ENCODE measurements around the gene PINLYP.

The PINLYP gene

DNA sequence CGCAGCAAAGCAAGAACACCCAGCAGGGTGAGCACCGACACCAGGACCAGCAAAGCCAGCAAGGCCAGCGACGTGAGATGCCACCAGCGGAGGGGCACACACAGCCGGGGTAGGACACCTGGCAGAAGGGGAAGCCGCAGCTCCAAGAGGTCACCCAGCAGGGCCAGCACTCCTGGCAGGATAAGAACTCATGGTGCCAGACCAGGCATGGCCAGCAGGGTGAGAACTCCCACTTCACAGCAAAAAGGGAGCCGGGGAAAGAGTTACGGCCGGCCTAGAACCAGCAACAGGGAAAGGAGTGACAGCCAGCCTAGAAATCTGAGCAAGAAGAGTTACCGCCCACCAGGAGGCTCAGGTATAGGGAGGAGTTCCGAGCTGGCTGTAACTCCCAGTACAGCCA, 36.8 kb downstream of the PINLYP start:
- Histone ChIP-seq H3K9ac (ENCODE audit: low read length) (no peak overlapping the region), H3K4me1 (ENCODE audit: control insufficient read depth, insufficient read depth, low read length) (no peaks in the 10 kb centered on the region), H3K36me3 (ENCODE audit: control insufficient read depth, insufficient read depth, low read length, severe bottlenecking) (peaks cover 21% of the 10 kb centered on the region), H3K4me3 (ENCODE audit: low read length) (no peak overlapping the region), H3K27me3 (replicated peaks; ENCODE audit: control insufficient read depth, insufficient read depth, low read length) (no peaks in the 10 kb centered on the region), H3K9me3 (ENCODE audit: control insufficient read depth, low read length) (no peaks in the 10 kb centered on the region)
- no peak for DNase-seq (ENCODE audit: low read depth)

DNA sequence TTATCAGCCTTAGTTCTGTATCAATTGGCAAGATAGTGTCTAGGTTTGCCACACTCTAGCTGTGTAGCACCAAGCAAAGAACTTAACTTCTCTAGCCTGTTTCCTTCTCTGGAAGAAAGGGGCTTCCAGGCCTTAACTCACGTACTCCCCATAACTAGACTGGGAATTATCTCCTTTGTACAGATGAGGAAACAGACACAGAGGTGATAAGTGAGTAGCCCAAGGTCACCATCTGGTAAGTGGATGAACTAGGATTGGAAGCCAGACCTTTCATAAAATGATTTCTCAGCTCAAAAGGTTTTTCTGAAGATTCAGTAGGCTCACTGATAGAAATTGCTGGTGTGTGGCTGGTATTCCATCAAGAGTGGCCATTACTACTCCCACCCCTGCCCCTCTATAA, 40.7 kb downstream of the PINLYP start:
- Histone ChIP-seq H3K36me3 (ENCODE audit: control insufficient read depth, insufficient read depth, low read length, severe bottlenecking) (peaks cover 21% of the 10 kb centered on the region), H3K9ac (ENCODE audit: low read length) (no peak overlapping the region), H3K27me3 (replicated peaks; ENCODE audit: control insufficient read depth, insufficient read depth, low read length) (no peaks in the 10 kb centered on the region), H3K4me1 (ENCODE audit: control insufficient read depth, insufficient read depth, low read length) (peaks cover 14% of the 10 kb centered on the region), H3K4me3 (ENCODE audit: low read length) (no peak overlapping the region), H3K9me3 (ENCODE audit: control insufficient read depth, low read length) (no peaks in the 10 kb centered on the region)
- DNase-seq (ENCODE audit: low read depth), result no peak

DNA sequence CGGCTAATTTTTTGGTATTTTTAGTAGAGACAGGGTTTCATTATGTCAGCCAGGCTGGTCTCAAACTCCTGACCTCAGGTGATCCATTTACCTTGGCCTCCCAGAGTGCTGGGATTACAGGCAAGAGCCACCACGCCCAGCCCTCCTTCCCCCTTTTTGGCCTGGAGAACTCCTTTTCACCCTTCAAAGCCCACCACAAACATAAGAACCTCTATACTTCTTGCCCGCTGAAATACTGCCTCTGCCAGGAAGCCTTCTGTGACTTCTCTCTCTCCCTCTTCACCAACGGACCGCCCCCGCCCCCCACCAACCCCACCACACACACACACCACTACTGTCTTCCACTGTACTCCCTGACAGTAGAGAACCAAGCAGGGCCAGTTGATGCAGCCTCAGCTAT, 41.4 kb downstream of the PINLYP start:
- no peak for DNase-seq (ENCODE audit: low read depth)
- Histone ChIP-seq H3K9ac (ENCODE audit: low read length) (no peak overlapping the region), H3K9me3 (ENCODE audit: control insufficient read depth, low read length) (no peaks in the 10 kb centered on the region), H3K36me3 (ENCODE audit: control insufficient read depth, insufficient read depth, low read length, severe bottlenecking) (peaks cover 19% of the 10 kb centered on the region), H3K4me1 (ENCODE audit: control insufficient read depth, insufficient read depth, low read length) (peaks cover 14% of the 10 kb centered on the region), H3K4me3 (ENCODE audit: low read length) (no peak overlapping the region), H3K27me3 (replicated peaks; ENCODE audit: control insufficient read depth, insufficient read depth, low read length) (no peaks in the 10 kb centered on the region)

DNA sequence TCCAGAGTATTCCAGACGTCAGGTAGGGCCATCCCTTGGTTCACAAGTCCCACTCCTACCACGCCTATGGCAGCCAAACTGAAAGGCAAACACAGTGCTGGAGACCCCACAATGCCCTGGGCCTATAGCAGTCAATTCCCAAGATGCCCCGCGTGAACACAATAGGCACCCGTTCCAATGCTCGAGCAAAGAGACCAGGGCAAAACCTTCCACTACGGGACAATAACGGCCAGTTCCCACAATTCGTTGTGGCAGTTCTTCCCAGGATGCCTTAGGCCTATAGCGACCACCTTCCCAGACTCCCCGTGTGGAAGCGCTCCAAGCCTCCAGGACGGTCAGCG, 43.3 kb downstream of the PINLYP start:
- Histone ChIP-seq H3K4me3 (ENCODE audit: low read length) (peak overlapping the region; percentile 94), H3K9me3 (ENCODE audit: control insufficient read depth, low read length) (no peaks in the 10 kb centered on the region), H3K27me3 (replicated peaks; ENCODE audit: control insufficient read depth, insufficient read depth, low read length) (no peaks in the 10 kb centered on the region), H3K9ac (ENCODE audit: low read length) (peak overlapping the region; percentile 88), H3K36me3 (ENCODE audit: control insufficient read depth, insufficient read depth, low read length, severe bottlenecking) (peaks cover under 1% of the 10 kb centered on the region), H3K4me1 (ENCODE audit: control insufficient read depth, insufficient read depth, low read length) (peaks cover 14% of the 10 kb centered on the region)
- no peak for DNase-seq (ENCODE audit: low read depth)

DNA sequence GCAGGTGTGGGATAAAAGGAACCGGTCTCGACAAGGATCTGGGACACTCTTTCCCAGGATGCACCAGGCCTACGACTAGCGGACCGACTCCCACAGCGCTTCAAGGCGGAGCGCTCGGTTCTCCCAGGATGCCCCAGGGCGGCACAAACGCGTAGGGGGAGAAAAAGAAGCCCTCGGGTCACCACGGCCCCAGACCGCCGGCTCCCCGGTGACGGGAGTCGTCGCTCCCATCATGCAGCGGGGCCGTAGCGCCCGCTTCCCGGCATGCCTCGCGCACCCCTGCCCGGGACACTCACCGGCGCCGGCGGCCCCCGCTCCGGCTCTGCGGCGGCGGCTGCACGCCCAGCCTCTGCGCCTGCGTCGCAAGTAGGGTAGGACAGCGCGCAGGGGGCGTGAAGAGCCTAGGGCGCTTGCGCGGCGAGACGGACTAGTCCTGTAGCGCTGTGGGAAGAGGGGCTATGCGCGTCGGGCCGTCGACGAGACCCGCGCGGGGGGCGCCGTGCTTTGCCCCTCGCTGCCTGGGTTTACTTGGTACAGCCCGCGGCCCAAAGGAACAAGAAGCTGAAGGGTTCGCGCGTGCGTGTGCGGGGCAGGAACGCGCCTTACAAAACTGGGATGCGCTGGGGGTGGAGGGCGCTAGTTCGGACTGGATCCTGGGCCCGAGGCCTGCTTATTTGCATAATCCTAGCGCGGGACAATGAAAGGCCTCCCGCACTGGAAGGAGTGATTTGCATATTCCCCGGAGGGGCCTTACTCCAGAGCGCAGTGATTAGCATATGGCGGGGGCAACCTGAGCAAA, 43.9 kb downstream of the PINLYP start, which contains the start of gene ZNF428:
Gene ZNF428 (minus strand): TSS at position 368 of the 799 bp plus-strand sequence. CDS start 5,325 bp downstream, outside the sequence.
- Histone ChIP-seq H3K9ac (ENCODE audit: low read length) (peak within 1 kb of the TSS; percentile 88), H3K27me3 (replicated peaks; ENCODE audit: control insufficient read depth, insufficient read depth, low read length) (no peaks in the 10 kb centered on the region), H3K4me3 (ENCODE audit: low read length) (peak within 1 kb of the TSS; percentile 94), H3K36me3 (ENCODE audit: control insufficient read depth, insufficient read depth, low read length, severe bottlenecking) (no peaks in the 10 kb centered on the region), H3K4me1 (ENCODE audit: control insufficient read depth, insufficient read depth, low read length) (peaks cover 14% of the 10 kb centered on the region), H3K9me3 (ENCODE audit: control insufficient read depth, low read length) (no peaks in the 10 kb centered on the region)
- DNase-seq (ENCODE audit: low read depth), result peak; percentile 95

DNA sequence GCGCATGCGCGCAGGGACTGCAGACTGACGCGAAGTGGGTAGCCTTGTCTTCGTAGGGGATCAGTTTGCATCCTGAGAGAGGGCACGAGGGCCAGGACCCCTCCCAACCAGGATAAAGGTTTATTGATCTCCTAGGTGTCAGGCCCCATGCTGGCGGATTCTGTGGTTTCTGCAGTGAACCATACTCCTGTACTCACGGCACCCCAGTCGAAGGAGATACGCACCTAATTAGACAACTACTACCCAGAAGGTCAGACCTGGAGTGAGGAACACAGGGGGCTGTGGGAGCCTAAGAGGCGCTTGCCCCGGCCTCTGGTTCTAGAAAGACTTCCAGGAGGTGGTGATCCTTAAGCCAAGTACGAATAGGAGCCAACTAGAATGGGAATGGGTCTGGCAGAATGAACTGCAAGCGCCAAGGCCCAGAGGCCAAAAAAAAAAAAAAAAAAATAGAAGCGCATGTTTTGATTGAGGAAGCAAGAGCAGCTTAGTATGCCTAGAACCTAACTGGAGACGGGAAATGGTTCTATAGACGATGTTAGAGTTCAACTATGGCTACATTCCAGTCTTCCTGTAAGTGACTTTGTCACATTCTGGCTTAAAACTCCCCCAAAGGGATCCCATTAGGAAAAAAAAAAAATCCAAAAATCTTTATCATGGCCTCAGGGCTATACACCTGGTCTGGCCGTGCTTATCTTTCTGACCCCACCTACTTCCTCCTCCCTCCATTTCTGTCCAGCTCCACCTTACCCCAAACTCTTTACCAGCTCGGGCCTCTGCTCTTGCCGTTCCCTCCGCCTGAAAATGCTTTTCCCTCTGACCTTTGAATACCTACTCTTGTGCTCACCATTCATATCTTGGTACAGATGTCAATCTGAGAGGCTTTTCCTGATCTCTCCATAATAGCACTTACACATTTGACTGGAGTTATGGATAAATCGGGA, 44.7 kb downstream of the PINLYP start:
- Histone ChIP-seq H3K9me3 (ENCODE audit: control insufficient read depth, low read length) (no peaks in the 10 kb centered on the region), H3K36me3 (ENCODE audit: control insufficient read depth, insufficient read depth, low read length, severe bottlenecking) (no peaks in the 10 kb centered on the region), H3K27me3 (replicated peaks; ENCODE audit: control insufficient read depth, insufficient read depth, low read length) (no peaks in the 10 kb centered on the region), H3K9ac (ENCODE audit: low read length) (peak overlapping the region; percentile 88), H3K4me3 (ENCODE audit: low read length) (peak overlapping the region; percentile 94), H3K4me1 (ENCODE audit: control insufficient read depth, insufficient read depth, low read length) (peaks cover 14% of the 10 kb centered on the region)
- no peak for DNase-seq (ENCODE audit: low read depth)

DNA sequence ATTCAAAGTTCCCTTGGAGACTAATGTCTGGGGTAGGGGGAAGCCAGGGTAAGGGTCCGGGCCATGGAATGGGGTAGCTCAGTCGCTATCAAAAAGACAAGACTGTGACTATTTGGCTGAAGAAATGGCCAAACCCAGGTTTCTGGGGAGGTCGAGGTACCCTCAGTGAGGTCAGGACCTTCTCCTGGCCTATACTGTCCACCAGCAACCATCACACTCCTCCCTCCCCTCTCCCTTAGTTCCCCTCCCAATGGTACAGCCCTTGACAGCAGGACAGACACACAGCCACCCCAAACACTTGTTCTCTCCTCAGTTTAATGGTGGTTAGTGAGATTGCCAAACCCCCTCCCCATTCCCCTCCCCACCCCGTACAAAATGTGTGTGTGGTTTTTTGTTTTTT, 46.5 kb downstream of the PINLYP start:
- no peaks in the 10 kb centered on the region for H3K36me3 ChIP-seq (ENCODE audit: control insufficient read depth, insufficient read depth, low read length, severe bottlenecking)
- peaks cover 14% of the 10 kb centered on the region for H3K4me1 ChIP-seq (ENCODE audit: control insufficient read depth, insufficient read depth, low read length)
- DNase-seq (ENCODE audit: low read depth), result no peak
- H3K4me3 ChIP-seq (ENCODE audit: low read length), result no peak overlapping the region
- H3K27me3 ChIP-seq (replicated peaks; ENCODE audit: control insufficient read depth, insufficient read depth, low read length), result peaks cover 9% of the 10 kb centered on the region
- H3K9me3 ChIP-seq (ENCODE audit: control insufficient read depth, low read length), result no peaks in the 10 kb centered on the region
- no peak overlapping the region for H3K9ac ChIP-seq (ENCODE audit: low read length)

DNA sequence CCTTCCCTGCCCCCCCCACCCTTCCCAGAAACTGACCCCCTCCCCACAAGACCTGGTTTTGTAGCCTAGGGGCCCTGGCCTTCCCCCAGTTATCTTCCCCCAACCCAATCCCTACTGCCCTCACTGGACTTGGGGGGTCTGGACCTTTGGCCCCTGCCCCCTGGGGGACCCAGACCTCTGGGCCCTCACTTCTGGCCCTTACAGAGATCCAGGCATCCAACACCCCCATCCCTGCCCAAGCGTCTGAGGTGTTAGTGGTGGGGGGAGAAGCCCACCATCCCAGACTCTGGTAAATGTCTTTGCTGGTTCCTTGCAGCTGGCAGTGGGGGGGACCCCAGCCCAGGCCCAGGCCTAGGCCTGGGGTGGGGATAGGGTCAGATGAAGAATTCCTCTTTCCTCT, 47.4 kb downstream of the PINLYP start:
- H3K36me3 ChIP-seq (ENCODE audit: control insufficient read depth, insufficient read depth, low read length, severe bottlenecking), result no peaks in the 10 kb centered on the region
- H3K27me3 ChIP-seq (replicated peaks; ENCODE audit: control insufficient read depth, insufficient read depth, low read length), result peaks cover 12% of the 10 kb centered on the region

DNA sequence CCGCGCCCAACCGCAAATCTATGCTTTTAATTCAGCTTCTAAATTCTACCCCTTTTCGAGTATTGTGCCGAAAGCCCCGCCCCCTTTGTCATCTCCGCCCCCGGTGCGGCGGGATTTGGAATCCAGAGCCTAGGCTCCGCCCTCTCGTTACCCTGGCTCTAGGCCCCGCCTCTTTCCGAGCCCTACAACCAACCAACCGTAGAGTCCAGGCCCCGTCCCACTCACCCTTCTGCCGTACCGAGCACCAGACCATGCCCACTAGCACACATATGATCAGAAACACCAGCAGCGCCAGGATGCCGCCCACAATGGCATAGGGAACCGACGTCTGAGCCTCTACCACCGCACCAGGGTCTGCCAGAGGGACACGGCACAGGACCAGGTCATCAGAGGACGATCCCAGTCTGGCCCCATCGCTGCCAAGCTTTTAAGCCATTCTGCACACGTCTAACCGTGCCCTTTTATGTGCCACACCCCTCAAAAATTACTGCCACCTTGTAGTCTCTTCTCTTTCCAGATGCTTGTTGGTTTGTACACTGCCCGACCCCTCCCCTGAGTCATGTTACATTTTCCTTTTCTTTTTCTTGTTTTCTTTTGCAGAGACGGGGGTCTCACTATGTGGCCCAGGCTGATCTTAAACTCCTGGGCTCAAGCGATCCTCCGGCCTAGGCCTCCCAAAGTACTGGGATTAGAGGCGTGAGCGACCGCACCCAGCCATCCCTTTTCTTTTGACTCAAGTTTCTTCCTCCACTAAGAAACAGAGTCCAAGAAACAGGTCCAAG, 48.5 kb downstream of the PINLYP start:
- no peak overlapping the region for H3K4me3 ChIP-seq (ENCODE audit: low read length)
- H3K9me3 ChIP-seq (ENCODE audit: control insufficient read depth, low read length), result no peaks in the 10 kb centered on the region
- H3K36me3 ChIP-seq (ENCODE audit: control insufficient read depth, insufficient read depth, low read length, severe bottlenecking), result no peaks in the 10 kb centered on the region
- no peak overlapping the region for H3K9ac ChIP-seq (ENCODE audit: low read length)
- no peak for DNase-seq (ENCODE audit: low read depth)
- H3K4me1 ChIP-seq (ENCODE audit: control insufficient read depth, insufficient read depth, low read length), result peaks cover 6% of the 10 kb centered on the region
- peaks cover 12% of the 10 kb centered on the region for H3K27me3 ChIP-seq (replicated peaks; ENCODE audit: control insufficient read depth, insufficient read depth, low read length)

More for the DNA sequence above, 47.4 kb downstream of the PINLYP start:
- Histone ChIP-seq H3K9ac (ENCODE audit: low read length) (no peak overlapping the region), H3K9me3 (ENCODE audit: control insufficient read depth, low read length) (no peaks in the 10 kb centered on the region), H3K4me3 (ENCODE audit: low read length) (no peak overlapping the region), H3K4me1 (ENCODE audit: control insufficient read depth, insufficient read depth, low read length) (peaks cover 14% of the 10 kb centered on the region)
- no peak for DNase-seq (ENCODE audit: low read depth)

DNA sequence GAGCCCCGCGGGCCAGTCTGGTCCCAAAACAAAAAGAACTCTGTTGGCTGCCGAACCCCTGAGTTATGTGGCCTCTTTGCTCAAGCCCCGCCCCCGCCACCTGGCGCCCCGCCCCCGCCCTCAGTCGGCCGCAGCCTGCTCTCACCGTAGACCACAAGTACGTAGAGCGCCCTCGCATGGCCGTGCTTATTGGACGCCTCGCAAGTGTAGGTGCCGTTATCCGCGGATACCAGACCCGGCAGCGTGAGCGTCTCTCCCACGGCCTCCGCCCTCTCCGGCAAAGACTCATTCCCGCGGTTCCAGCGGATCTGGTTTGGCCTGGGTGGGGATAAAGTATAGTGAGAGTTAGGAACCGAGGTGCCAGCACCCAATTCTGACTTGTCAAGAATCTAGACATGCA, 49.3 kb downstream of the PINLYP start:
- H3K36me3 ChIP-seq (ENCODE audit: control insufficient read depth, insufficient read depth, low read length, severe bottlenecking), result no peaks in the 10 kb centered on the region
- no peak for DNase-seq (ENCODE audit: low read depth)
- no peaks in the 10 kb centered on the region for H3K9me3 ChIP-seq (ENCODE audit: control insufficient read depth, low read length)
- H3K4me3 ChIP-seq (ENCODE audit: low read length), result no peak overlapping the region
- H3K27me3 ChIP-seq (replicated peaks; ENCODE audit: control insufficient read depth, insufficient read depth, low read length), result peaks cover 12% of the 10 kb centered on the region
- no peak overlapping the region for H3K9ac ChIP-seq (ENCODE audit: low read length)
- peaks cover 5% of the 10 kb centered on the region for H3K4me1 ChIP-seq (ENCODE audit: control insufficient read depth, insufficient read depth, low read length)

All from adipocyte (in vitro differentiated cells).